ENCODE results near the gene NOD1.
"Not testable (repeated sequence)": the region's sequence is repeated elsewhere in the genome, so short reads cannot be mapped to it uniquely, and the experiment has no call there.

The NOD1 gene

DNA sequence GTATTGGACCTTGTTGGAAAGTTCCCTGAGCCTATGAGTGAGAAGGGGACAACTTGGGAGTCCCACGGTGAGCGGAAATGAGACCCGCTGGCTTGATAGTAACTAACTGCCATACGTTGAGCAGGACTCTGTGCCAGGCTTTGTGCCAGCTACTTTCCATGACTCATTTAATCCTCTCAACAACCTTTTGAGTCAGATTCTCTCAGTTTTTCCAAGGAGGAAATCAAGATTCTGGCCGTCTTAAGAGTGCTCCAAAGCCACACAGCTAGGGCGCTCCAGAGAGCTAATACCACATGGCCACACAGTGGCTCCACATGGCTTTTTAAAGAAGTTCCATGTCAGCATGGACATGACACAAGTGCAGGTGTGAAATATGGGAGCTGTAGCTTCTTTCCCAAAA, 55.7 kb downstream of the NOD1 start:
- H3K4me3 ChIP-seq (ENCODE audit: low read depth, low read length), result no peak overlapping the region

DNA sequence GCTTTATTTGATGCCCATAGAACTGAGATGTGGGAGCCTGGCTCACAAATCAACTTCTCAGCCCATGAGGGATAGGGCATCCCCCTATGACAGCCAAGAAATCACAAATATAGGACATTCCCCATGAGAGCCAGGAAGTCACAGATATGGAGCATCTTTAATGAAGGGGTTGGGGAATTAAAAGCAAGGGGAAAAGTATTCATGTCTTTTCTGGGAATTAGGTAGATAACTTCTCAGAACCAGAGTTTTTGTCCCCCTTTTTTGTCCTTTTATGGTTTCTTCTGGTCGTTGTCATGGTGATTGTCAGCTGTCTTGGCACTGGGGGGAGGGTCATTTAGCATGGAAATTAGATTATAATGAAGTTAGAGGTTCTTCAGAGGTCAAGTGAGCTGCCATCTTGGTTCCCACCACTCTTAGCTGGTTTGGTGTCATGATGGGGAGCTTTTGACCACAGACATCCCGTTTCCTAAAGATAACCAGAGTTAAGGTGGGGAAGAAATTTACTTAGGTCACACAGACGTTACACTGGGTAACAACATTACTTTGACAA, 56.9 kb downstream of the NOD1 start:
- H3K4me3 ChIP-seq (ENCODE audit: low read depth, low read length), result no peak overlapping the region

DNA sequence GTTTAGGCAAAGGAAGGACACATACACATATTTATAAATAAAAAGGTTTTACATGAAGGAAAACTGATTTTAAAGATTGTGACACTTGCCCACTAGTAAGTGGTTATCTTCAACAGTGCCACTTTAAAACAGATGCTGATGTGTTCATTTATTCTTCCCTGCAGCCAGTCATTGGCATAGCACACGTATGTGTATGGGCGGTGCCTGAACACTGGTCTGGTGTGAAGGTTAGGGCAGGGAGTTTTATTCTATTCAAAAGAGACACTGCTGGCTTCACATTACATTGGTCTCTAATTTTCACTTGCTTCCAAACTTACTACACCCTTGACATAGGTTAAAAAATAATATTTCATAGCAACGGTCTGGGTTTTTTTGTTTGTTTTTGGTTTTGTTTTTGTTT, 57.9 kb downstream of the NOD1 start:
- H3K4me3 ChIP-seq (ENCODE audit: low read depth, low read length), result no peak overlapping the region

DNA sequence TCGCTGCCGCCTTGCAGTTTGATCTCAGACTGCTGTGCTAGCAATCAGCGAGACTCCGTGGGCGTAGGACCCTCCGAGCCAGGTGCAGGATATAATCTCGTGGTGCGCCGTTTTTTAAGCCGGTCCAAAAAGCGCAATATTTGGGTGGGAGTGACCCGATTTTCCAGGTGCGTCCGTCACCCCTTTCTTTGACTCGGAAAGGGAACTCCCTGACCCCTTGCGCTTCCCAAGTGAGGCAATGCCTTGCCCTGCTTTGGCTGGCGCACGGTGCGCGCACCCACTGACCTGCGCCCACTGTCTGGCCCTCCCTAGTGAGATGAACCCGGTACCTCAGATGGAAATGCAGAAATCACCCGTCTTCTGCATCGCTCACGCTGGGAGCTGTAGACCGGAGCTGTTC, 58.5 kb downstream of the NOD1 start:
- H3K4me3 ChIP-seq (ENCODE audit: low read depth, low read length), result not testable (repeated sequence)

DNA sequence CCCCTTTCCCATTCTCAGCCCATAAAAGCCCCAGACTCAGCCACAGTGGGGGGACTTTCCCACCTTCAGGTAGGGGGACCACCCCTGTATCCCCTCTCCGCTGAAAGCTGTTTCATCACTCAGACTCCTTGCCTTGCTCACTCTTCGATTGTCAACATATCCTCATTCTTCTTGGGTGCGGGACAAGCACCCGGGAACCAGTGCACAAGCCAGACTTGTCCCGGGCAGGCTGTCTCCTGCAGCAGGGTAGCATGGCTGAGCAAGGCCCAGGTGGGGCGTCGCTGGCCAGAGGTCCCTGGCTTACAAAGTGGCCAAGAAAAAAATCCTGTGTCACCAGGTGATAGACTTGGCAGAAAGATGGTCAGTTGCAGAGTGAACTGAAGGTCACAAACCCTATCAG, 64.7 kb downstream of the NOD1 start:
- H3K4me3 ChIP-seq (ENCODE audit: low read depth, low read length), result no peak overlapping the region

DNA sequence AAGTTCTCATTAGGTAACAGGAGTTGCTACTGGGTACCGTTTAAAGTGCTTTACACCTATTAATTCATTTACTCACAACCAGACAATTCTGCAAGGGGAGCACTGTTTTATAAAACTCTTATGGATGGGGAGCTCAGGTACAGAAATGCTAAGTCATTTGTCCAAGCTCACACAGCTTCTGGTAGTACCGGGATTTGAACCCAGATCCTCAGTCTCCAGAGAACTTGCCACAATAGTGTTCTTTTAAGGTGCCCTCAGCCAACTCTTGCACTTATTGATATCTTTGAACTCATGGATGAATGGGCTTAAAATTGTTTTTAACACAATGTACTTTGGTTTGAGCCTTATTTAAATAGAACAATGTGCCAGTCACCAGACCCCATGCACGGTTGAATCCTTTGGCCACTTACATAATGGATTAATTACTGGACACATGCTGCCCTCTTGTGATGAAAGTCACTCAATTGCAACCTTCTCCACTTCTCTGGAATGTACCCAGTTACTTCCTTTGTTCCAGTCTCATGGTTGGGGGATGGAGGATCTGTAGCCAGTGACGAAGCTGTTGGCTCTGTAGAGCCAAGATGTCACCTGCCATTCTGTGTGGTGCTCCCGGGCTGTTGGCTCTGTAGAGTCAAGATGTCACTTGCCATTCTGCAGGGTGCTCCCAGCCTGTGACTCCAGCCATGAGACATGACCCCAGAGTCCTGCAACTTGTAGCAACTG, 65.6 kb downstream of the NOD1 start:
- no peak overlapping the region for H3K4me3 ChIP-seq (ENCODE audit: low read depth, low read length)

DNA sequence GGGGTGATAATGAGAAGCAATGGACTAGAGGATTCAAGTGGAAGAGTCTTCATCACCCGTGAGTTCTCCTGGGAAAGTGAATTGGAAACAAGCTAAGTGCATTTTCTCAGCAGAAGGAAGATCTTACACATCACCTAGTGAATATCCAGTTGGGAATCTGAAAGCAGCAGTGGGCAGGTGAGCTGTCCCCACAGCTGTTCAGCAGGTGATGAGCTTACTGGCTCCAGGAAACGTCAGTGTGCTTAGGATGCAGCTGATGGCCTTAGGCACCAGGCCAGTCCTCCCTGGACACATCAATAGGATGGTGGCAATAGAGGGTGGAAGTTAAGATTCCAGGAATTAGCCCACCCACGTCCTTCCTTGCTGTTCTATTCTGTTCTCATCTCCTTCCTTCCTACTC, 66.7 kb downstream of the NOD1 start:
- no peak overlapping the region for H3K4me3 ChIP-seq (ENCODE audit: low read depth, low read length)

DNA sequence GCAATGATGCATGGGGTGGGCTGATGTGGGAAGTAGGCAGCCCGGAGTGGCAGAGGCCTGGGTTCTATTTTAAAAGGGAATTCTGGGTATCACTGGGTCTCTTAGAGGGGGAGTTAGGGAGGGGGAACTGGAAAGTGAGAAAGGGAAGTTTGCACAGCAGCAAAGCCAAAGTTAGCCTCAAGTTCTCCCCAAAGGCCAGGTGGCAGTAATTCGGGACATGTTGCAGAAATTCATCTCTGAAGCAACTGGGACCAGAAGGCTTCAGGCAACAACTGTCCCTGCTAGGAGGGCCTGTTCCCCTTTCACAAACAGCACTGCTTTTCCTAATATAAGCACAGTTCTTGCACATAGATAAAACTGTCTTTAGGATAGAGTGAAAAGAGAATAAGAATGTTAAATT, 67.4 kb downstream of the NOD1 start:
- H3K4me3 ChIP-seq (ENCODE audit: low read depth, low read length), result no peak overlapping the region

DNA sequence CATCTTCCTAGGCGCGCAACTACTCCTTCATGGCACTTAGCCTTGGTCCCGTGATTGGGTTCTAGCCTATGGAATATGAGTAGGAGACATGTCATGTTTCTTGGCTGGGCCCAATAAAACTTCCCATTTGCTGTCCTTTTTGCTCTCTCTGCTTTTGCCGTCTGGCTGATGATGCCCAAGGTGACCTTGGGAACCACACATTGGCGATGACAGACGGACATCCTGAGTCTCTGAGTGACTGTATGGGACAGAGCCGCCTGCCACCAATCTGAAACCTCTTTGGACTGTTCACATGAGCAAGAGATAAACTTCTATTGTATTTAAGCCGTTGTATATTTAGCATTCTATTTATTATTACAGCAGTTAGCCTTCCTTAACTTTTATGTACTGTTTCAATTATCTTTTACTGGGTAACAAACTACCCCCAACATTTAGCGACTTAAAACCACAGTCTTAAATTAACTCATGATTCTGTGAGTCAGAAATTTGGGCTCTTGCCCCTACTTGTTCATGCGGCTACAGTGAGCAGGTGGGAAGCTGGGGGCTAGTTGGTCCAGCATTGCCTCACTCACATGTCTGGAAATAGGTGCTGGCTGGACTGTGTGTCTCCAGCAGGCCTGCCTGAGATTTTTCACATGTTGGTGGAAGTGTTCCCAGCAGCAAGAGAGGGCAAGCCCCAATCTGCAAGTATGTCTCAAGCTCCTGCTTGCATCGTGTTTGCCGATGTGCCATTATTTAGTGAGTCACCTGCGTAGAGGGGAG, 71.7 kb downstream of the NOD1 start:
- no peak overlapping the region for H3K4me3 ChIP-seq (ENCODE audit: low read depth, low read length)

DNA sequence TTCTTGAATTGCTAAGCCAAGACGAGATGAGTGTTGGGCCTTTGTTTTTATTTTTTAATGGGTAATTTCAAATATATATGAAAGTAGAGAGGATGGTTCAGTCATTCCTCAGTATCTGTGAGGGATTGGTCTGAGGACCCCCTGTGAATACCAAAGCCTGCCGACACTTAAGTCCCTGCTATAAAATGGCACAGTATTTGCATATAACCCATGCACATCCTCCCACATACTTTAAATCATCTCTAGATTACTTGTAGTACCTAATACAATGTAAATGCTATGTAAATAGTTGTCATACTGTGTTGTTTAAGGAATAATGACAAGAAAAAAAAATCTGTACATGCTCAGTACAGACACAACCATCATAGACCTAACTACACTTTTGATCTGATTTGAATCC, 73.4 kb downstream of the NOD1 start:
- H3K4me3 ChIP-seq (ENCODE audit: low read depth, low read length), result no peak overlapping the region

DNA sequence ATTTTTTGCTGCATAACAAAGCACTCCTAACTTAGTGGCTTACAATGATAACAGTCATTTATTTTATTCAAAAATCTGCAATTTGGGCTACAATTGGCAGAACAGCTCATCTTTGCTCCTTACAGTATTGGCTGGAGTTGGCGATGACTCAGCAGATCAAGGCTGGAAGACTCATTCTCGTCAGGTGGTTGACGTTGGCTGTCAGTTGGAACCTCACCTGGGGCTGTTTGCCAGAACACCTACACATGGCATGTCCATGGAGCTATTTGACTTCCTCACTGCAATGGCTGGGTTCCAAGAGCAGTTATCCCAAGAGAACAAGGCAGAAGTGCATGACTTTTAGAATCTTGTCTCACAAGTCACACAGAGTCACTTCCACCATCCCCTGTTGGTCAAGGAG, 75.1 kb downstream of the NOD1 start:
- no peak overlapping the region for H3K4me3 ChIP-seq (ENCODE audit: low read depth, low read length)

DNA sequence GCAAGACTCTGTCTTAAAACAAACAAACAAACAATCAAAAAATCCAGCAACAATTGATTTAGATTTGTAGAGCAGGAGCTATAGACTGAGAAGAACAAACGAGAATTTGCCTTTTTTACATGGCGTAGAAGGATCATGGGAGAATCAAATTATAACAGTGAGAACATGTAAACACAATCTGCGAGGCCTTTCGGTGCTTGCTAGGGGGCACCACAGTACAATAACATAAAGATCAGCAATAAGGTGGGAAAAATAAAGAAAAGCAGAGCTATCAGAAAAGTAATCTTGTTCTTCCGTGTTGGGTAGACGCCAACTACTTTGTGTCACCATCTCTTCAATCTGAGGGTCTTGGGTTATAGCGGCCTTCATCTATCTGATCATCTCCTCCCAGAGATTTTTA, 82.2 kb downstream of the NOD1 start:
- no peak overlapping the region for H3K4me3 ChIP-seq (ENCODE audit: low read depth, low read length)

DNA sequence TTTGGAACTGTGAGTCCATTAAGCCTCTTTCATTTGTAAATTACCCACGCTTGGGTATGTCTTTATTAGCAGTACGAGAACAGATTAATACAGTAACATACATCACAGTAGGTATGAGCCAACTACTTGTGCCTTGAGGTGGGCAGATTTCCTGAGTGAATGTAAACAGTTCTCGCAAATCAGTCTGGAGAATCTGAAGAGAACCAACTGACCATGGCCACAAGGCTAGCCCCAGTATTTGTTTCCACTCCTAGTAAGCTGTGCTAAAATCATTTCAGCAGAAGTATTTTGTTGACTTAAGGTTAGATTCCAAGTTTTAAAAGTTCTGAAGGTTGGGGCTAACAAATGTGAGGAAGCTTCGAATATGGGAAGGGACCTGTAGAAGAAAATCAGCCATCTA, 82.9 kb downstream of the NOD1 start:
- H3K4me3 ChIP-seq (ENCODE audit: low read depth, low read length), result no peak overlapping the region

DNA sequence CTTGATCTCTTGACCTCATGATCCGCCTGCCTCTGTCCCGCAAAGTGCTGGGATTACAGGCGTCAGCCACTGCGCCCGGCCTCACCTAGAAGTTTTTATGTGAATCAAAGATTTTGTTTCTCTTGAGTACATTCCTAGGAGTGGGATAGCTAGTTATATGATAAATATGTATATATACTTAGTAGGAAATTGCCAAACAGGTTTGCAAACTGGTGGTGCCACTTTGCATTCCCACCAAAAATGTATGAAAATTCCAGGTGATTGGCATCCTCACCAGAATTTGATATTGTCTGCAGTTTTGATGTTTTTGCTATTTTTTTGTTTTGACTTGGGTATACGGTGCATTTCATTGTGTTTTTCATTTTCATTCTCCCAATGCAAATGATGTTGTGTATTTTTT, 86.8 kb downstream of the NOD1 start:
- no peak overlapping the region for H3K4me3 ChIP-seq (ENCODE audit: low read depth, low read length)

DNA sequence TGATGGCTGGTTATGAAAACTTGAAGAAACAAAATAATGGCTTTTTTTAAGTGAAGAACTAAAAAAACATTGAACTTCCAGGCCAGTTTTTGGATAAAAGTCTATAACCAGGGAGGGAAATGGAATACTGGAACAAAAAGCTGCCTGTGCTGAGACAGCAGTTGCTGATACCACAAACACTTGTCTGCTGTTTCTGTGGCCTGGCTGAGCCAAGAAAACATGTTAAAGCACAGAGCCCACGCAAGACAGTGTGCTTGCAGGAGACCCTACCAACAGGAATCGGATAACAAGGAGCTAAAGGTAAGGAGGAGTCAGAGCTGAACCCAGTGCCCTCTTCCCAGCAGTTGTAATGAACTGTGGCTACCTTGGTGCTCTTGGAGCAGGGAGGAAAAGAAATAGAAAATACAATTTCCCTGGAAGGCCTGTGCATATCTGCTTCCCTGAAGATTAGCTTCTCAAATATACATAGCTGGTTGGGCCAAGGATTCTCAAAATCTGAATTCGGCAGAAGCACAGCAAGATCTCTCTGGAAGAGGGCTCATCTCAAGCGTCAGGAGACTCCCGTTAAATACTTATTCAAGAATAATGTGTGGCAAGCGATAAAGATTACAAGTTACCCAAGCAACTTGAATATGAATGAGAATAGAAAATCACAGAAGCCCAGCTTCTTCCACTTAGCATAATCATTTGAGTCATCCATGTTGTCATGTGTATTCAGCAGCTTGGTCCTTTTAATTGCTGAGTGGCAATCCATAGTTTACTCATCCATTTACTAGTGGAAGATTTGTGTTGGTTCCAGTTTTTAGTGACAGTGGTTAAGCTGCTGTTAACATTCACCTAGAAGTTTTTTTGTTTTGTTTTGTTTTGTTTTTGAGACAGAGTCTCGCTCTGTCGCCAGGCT, 87.6 kb downstream of the NOD1 start:
- no peak overlapping the region for H3K4me3 ChIP-seq (ENCODE audit: low read depth, low read length)

DNA sequence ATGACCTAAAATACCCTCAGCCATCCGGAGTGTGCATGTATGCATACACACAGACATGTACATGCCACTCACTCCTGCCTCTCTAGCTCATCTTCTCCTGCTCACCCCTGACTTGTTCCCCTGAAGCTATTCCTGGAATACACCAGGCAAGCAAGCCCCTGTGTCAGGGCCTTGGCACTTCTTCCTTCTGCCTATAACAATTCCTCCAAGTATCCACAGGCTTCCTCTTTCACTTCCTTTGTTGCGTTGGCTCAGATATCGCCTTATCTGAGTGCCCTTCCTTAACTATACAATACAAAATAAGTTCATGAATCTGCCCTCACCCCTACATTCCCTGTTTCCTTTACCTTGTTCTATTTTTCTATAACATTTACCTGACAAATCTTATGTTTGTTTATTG, 88.8 kb downstream of the NOD1 start:
- H3K4me3 ChIP-seq (ENCODE audit: low read depth, low read length), result no peak overlapping the region

DNA sequence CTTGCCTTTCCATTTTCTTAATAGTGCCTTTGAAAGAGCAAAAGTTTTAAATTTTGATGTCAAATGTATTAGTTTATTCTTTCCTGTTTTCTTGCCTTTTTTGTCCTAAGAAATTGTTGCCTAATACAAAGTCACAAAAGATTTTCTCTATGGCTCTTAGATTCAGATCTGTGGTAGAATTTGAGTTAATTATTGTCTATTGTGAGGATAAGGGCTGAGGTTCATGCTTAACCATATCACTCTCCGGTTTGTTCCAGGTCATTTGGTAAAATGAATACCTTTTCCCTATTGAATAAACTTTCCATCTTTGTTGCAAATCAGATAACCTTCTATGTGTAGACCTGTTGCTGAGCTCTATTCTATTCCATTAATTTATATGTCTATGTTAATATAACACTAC, 96.0 kb downstream of the NOD1 start:
- no peak overlapping the region for H3K4me3 ChIP-seq (ENCODE audit: low read depth, low read length)

DNA sequence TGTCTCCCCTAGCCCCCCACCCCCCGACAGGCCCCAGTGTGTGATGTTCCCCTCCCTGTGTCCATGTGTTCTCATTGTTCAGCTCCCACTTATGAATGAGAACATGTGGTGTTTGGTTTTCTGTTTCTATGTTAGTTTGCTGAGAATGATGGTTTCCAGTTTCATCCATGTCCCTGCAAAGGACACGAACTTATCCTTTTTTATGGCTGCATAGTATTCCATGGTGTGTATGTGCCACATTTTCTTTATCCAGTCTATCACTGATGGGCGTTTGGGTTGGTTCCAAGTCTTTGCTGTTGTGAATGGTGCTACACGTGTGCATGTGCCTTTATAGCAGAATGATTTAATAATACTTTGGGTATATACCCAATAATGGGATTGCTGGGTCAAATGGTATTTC, 97.8 kb downstream of the NOD1 start:
- H3K4me3 ChIP-seq (ENCODE audit: low read depth, low read length), result not testable (repeated sequence)

DNA sequence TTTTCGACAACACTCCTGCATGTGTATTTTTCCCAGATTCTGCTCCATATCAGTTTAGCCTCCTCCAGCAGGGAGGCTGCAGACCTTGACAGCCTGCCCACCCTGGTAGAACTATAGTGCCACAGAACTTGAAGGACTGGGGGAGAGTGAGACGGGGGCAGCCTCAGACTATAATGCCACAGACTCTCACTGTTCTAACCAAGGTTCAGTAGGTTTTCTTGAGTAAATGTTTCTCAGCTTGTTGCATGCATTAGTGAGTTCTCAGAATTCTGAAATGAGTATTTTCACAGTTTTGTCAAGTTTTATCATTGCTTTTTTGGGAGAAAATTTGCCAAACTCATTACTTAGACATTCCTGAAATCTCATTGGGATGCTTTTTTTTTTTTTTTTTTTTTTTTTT, 98.3 kb downstream of the NOD1 start:
- H3K4me3 ChIP-seq (ENCODE audit: low read depth, low read length), result no peak overlapping the region

DNA sequence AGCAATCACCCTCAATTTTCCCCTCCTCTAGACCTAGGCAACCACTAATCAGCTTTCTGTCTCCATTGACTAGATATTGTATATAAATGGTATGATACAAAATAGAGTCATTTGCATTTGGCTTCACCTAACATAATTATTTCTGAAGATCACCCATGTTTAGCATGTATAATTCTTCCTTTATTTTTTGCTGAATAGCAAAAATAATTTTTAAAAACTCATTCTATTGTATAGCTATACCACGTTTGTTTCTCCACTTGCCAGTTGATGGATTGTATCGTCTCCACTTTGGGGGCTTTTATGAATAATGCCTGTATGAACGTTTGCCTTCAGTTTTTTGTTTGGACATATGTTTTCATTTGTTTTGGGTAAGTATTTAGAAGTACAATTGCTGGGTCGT, 98.8 kb downstream of the NOD1 start:
- H3K4me3 ChIP-seq (ENCODE audit: low read depth, low read length), result no peak overlapping the region

DNA sequence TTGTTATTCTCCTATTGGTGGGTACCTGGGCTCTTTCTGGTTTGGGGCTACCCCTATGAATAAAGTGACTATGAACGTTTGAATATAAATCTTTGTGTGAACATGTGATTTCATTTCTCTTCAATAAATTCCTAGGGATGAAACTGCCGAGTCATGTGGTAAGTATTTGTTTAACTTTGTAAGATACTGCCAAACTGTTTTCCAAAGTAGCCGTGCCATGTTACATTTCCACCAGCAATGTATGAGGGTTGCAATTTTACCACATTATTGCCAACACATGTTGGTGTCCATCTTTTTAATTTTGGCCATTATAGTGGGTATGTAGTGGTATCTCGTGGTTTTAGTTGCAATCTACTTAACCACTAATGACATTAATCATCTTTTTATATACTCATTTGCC, 99.5 kb downstream of the NOD1 start:
- H3K4me3 ChIP-seq (ENCODE audit: low read depth, low read length), result no peak overlapping the region
